Endothelial cell of umbilical vein (primary cell): ENCODE measurements around the gene BIN2. TPM values are rescaled to one million over a fixed set of nuclear protein-coding genes. Genes with fewer than 3 reads are reported as not detected.

Source experiments
- BruUV-seq: library from RNA; stranded (reverse); fragments of 400-500 nt; replicated peaks from 2 replicates; lab custom pipeline; 2021; lab: Mats Ljungman, UMichigan
- CTCF ChIA-PET: fragments of 300-600, 350-600 bp; sonication (Branson Sonifier 250); formaldehyde crosslinking; loops from one replicate; lab custom pipeline; 2021; ENCODE audit warnings: antibody characterized with exemption, inconsistent platforms; lab: Charles Lee
- POLR2A ChIA-PET: fragments of 300-600, 350-600 bp; sonication (Branson Sonifier 250); formaldehyde crosslinking; loops from one replicate; lab custom pipeline; 2021; ENCODE audit warnings: antibody characterized with exemption, inconsistent platforms; lab: Charles Lee
- DNase-seq: peaks from one replicate; pipeline ENCODE4 v3.0.0-alpha.2; 2011; ENCODE audit warnings: low read depth, low spot score
- FAIRE-seq: peaks from 2 replicates; lab custom pipeline; 2011; peaks lifted over from hg19 to GRCh38; lab: Jason Lieb, UNC
- H2AFZ ChIP-seq: 2 replicates; pipeline ENCODE4 v1.6.0; 2012; ENCODE audit warnings: low read depth, low read length, control low read depth, inconsistent platforms
- H3K27ac ChIP-seq: 2 replicates; pipeline ENCODE4 v1.5.1; 2011; ENCODE audit warnings: low read depth, mild to moderate bottlenecking, control low read depth, low read length, moderate library complexity; ENCODE audit not compliant: insufficient read depth
- H3K27me3 ChIP-seq, 2 experiments: 2 replicates each; pipeline versions ENCODE4 v1.6.0 to v1.6.1; 2011; ENCODE audit warnings: low read length in 2 of 2, mixed read lengths in 1 of 2; ENCODE audit not compliant: control insufficient read depth in 2 of 2, insufficient read depth in 2 of 2
- H3K36me3 ChIP-seq, 2 experiments: 2 replicates in 1 of 2; 3 replicates in 1 of 2; pipeline ENCODE4 v1.5.1; 2011; ENCODE audit warnings: low read length in 2 of 2, mild to moderate bottlenecking in 1 of 2, moderate library complexity in 1 of 2; ENCODE audit not compliant: control insufficient read depth in 2 of 2, insufficient read depth in 2 of 2; ENCODE audit errors: extremely low read depth in 1 of 2
- H3K4me1 ChIP-seq: 3 replicates; pipeline ENCODE4 v1.5.1; 2011; ENCODE audit warnings: mild to moderate bottlenecking, low read length; ENCODE audit not compliant: control insufficient read depth, insufficient read depth; ENCODE audit errors: extremely low read depth
- H3K4me2 ChIP-seq: 2 replicates; pipeline ENCODE4 v1.6.1; 2011; ENCODE audit warnings: low read length, control low read depth, mixed read lengths; ENCODE audit not compliant: insufficient read depth
- H3K4me3 ChIP-seq, 3 experiments: fragments of 200-600 bp in 1 of 3; sonication (generic), shearing (Covaris generic) in 1 of 3; replicated peaks in 1 of 3; 2 replicates each; pipeline ENCODE4 v1.5.1; 2011 to 2016; ENCODE audit warnings: control low read depth in 3 of 3, low read length in 3 of 3, mild to moderate bottlenecking in 2 of 3, inconsistent platforms in 1 of 3, low read depth in 1 of 3, moderate library complexity in 1 of 3; ENCODE audit not compliant: insufficient read depth in 1 of 3
- H3K79me2 ChIP-seq: 2 replicates; pipeline ENCODE4 v1.6.0; 2012; ENCODE audit warnings: low read length, inconsistent platforms; ENCODE audit not compliant: control insufficient read depth, insufficient read depth
- H3K9ac ChIP-seq: replicated peaks from 2 replicates; pipeline ENCODE3; 2011; ENCODE audit warnings: low read length, control low read depth; ENCODE audit not compliant: insufficient read depth; ENCODE audit errors: extremely low read depth
- H3K9me1 ChIP-seq: replicated peaks from 3 replicates; pipeline ENCODE4 v1.6.0; 2011; ENCODE audit warnings: mild to moderate bottlenecking, low read length; ENCODE audit not compliant: control insufficient read depth, insufficient read depth; ENCODE audit errors: extremely low read depth
- H3K9me3 ChIP-seq: replicated peaks from 2 replicates; pipeline ENCODE4 v1.5.1; 2012; ENCODE audit warnings: low read length, inconsistent platforms; ENCODE audit not compliant: control insufficient read depth, insufficient read depth
- H4K20me1 ChIP-seq: replicated peaks from 2 replicates; pipeline ENCODE3; 2011; ENCODE audit warnings: mild to moderate bottlenecking, low read length; ENCODE audit not compliant: control insufficient read depth, insufficient read depth; ENCODE audit errors: extremely low read depth
- EZH2 ChIP-seq: IDR thresholded peaks from 2 replicates; pipeline ENCODE4 v1.6.1; 2012; ENCODE audit warnings: borderline replicate concordance, low read depth, mild to moderate bottlenecking, moderate library complexity, low read length, inconsistent platforms; ENCODE audit not compliant: severe bottlenecking
- FOS ChIP-seq: IDR thresholded peaks from 2 replicates; pipeline ENCODE4 v1.6.1; 2011; ENCODE audit warnings: mild to moderate bottlenecking, low read length, moderate library complexity, borderline replicate concordance; ENCODE audit not compliant: insufficient read depth
- GATA2 ChIP-seq: IDR thresholded peaks from 2 replicates; pipeline ENCODE4 v1.7.0; 2011; ENCODE audit warnings: low read depth, mild to moderate bottlenecking, moderate library complexity, mixed read lengths, low read length; ENCODE audit not compliant: insufficient read length, insufficient read depth
- JUN ChIP-seq: IDR thresholded peaks from 2 replicates; pipeline ENCODE4 v1.6.1; 2011; ENCODE audit warnings: borderline replicate concordance, low read depth; ENCODE audit not compliant: insufficient read length, insufficient read depth
- MYC ChIP-seq: IDR thresholded peaks from one replicate; pipeline ENCODE4 v1.6.1; 2011; ENCODE audit warnings: mild to moderate bottlenecking, low read depth, low read length
- POLR2A ChIP-seq: IDR thresholded peaks from 2 replicates; pipeline ENCODE4 v1.6.1; 2012; ENCODE audit warnings: low read depth, mild to moderate bottlenecking, control low read depth, low read length
- POLR2AphosphoS5 ChIP-seq: IDR thresholded peaks from 2 replicates; pipeline ENCODE4 v1.6.1; 2012; ENCODE audit warnings: low read depth, mild to moderate bottlenecking, control low read depth, low read length, moderate library complexity; ENCODE audit not compliant: insufficient read depth
- dilution Hi-C: fragments of 300-500 bp; cut with MboI; formaldehyde crosslinking; loops from one replicate; pipeline ENCODE4 v1.15.0; 2019; ENCODE audit warnings: low sequenced_read_pairs; ENCODE audit not compliant: extremely low pct_ligation_motif_present
- intact Hi-C: fragments of 100-400 bp; cut with micrococcal nuclease; formaldehyde crosslinking; loops from one replicate; pipeline ENCODE4 v1.10.0; 2022
- polyA plus RNA-seq, 4 experiments: library from polyadenylated mRNA; depleted of rRNA in 3 of 4; stranded (reverse) in 3 of 4; unstranded in 1 of 4; fragments of >200 nt; gene quantifications; 2 replicates each; pipeline versions ENCODE4 v1.2.1 to v1.2.3, GENCODE V29; 2011 to 2012; ENCODE audit warnings: missing spikeins in 1 of 4
- total RNA-seq: library from RNA; stranded (reverse); gene quantifications from 2 replicates; pipeline ENCODE4 v1.2.3, GENCODE V29; 2021
- TF ChIP-seq, protein P1 (sequence below): IDR thresholded peaks from 2 replicates; pipeline ENCODE4 v1.6.1; 2011; ENCODE audit not compliant: insufficient read depth, insufficient read length
- TF ChIP-seq, protein P2 (sequence below), 2 donors: IDR thresholded peaks; 1 replicate in 1 of 2; 2 replicates in 1 of 2; pipeline ENCODE4 v1.5.1; 2011; ENCODE audit warnings: low read length in 2 of 2, mild to moderate bottlenecking in 2 of 2, moderate library complexity in 2 of 2, control low read depth in 1 of 2, inconsistent platforms in 1 of 2, low read depth in 1 of 2; ENCODE audit not compliant: insufficient read depth in 1 of 2; ENCODE audit errors: extremely low read depth in 1 of 2

BIN2 gene
- total and polyA plus RNA-seq, 2 donors (not counting 3 experiments of a cell fraction or from before 2014, with no cell fraction given): not detected

DNA sequence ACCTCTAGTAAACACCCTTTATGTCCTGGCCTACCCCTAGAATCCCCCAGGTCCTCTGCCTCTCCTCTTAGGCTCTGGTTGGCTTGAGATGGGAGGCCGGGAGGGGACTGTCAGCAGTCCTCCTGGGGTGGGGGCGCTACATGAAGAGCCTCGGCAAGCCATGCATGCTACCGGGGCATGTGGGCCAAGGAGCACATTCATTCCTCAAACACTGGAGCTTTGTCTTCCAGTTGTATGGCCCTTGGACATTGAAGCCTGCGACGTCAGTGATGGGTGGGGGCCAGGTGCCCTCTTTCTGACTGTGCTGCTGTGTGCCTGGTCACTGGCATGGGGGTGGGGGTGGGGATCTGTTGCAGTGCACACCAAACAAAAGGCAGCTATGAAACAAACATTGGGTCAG lies 38.3 kb upstream of the BIN2 start:
- Histone ChIP-seq H3K36me3 (peaks cover 0 to 3% of the 10 kb centered on the region in 2 experiments), H4K20me1 (no peaks in the 10 kb centered on the region), H3K9me3 (no peaks in the 10 kb centered on the region), H3K4me2 (no peak overlapping the region), H3K9ac (no peak overlapping the region), H3K9me1 (no peaks in the 10 kb centered on the region), H3K4me1 (no peaks in the 10 kb centered on the region), H3K79me2 (no peaks in the 10 kb centered on the region), H3K4me3 (no peak overlapping the region), H3K27me3 (no peaks in the 10 kb centered on the region), H3K27ac (no peak overlapping the region), H2AFZ (no peak overlapping the region)
- ChIA-PET CTCF (interaction anchor here (0.7 to 3.7 kb wide), 3 partner anchors 11 to 195 kb away, joined by 3 to 14 read pairs (median 3); no protein-coding TSS in a partner anchor), POLR2A (interaction anchor here (0.7 kb wide), 1 partner anchor 12 kb away, joined by 13 read pairs; no protein-coding TSS in a partner anchor)
- DNase-seq: no peak
- intact Hi-C loops: no loop called here
- no peak for FAIRE-seq
- dilution Hi-C loops: no loop called here
- TF ChIP-seq FOS (no peak), GATA2 (no peak), POLR2AphosphoS5 (no peak), JUN (no peak), MYC (no peak), EZH2 (no peak), POLR2A (no peak)
- TF ChIP-seq, protein P1, sequence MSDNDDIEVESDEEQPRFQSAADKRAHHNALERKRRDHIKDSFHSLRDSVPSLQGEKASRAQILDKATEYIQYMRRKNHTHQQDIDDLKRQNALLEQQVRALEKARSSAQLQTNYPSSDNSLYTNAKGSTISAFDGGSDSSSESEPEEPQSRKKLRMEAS: no peak
- TF ChIP-seq, protein P2, sequence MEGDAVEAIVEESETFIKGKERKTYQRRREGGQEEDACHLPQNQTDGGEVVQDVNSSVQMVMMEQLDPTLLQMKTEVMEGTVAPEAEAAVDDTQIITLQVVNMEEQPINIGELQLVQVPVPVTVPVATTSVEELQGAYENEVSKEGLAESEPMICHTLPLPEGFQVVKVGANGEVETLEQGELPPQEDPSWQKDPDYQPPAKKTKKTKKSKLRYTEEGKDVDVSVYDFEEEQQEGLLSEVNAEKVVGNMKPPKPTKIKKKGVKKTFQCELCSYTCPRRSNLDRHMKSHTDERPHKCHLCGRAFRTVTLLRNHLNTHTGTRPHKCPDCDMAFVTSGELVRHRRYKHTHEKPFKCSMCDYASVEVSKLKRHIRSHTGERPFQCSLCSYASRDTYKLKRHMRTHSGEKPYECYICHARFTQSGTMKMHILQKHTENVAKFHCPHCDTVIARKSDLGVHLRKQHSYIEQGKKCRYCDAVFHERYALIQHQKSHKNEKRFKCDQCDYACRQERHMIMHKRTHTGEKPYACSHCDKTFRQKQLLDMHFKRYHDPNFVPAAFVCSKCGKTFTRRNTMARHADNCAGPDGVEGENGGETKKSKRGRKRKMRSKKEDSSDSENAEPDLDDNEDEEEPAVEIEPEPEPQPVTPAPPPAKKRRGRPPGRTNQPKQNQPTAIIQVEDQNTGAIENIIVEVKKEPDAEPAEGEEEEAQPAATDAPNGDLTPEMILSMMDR (IDR thresholded peaks at IDR 0.05; ENCODE audit: extremely low read depth in 1 of 2, insufficient read depth in 1 of 2, low read depth in 1 of 2, low read length in 2 of 2): no peak
- no TSS peak for BruUV-seq
